Fibroblast of mammary gland (primary cell): ENCODE results near the gene KCNIP4.

Experiments
- DNase-seq: peaks from one replicate; pipeline ENCODE4 v3.0.0-alpha.2; 2010; ENCODE audit warnings: low read depth
- H3K4me3 ChIP-seq: 2 replicates; pipeline ENCODE4 v1.5.1; 2011; ENCODE audit warnings: low read depth, mild to moderate bottlenecking, low read length, moderate library complexity; ENCODE audit not compliant: control insufficient read depth
- TF ChIP-seq, protein P1 (sequence below): conservative IDR thresholded peaks from 2 replicates; pipeline ENCODE4 v1.5.1; 2011; ENCODE audit warnings: low read depth, low read length, inconsistent platforms; ENCODE audit not compliant: control insufficient read depth, insufficient read depth

The KCNIP4 gene

GRCh38 chr4:20857081-20857480 lies 1091.5 kb downstream of the KCNIP4 start:
- H3K4me3 ChIP-seq = no peak overlapping the region
- no peak for DNase-seq
- TF ChIP-seq, protein P1, sequence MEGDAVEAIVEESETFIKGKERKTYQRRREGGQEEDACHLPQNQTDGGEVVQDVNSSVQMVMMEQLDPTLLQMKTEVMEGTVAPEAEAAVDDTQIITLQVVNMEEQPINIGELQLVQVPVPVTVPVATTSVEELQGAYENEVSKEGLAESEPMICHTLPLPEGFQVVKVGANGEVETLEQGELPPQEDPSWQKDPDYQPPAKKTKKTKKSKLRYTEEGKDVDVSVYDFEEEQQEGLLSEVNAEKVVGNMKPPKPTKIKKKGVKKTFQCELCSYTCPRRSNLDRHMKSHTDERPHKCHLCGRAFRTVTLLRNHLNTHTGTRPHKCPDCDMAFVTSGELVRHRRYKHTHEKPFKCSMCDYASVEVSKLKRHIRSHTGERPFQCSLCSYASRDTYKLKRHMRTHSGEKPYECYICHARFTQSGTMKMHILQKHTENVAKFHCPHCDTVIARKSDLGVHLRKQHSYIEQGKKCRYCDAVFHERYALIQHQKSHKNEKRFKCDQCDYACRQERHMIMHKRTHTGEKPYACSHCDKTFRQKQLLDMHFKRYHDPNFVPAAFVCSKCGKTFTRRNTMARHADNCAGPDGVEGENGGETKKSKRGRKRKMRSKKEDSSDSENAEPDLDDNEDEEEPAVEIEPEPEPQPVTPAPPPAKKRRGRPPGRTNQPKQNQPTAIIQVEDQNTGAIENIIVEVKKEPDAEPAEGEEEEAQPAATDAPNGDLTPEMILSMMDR = no peak

- H3K4me3 ChIP-seq = no peak overlapping the region
- TF ChIP-seq, protein P1 = no peak
- peak; percentile 13 for DNase-seq
Observed at GRCh38 chr4:20847124-20847747, 1101.3 kb downstream of the KCNIP4 start.

DNA sequence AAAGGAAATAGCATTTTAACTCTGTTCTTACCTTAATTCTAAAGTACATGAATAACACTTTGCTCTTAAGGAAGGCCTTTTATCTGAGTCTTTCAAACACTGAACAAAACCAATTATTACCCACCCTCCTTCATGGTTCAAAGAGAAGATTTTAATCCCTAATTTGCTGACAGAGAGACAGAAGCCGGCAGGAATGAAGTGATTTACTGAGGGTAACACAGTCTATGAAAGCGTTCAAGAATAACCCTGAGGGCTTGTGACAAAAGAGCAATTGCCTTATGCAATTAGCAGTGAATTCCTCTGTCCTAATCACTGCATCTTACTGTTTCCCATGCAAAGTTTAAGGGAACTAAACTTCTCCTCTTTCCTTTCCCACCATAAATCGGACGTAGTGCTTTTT lies 1104.3 kb downstream of the KCNIP4 start:
- no peak for DNase-seq
- TF ChIP-seq, protein P1 = no peak
- H3K4me3 ChIP-seq = no peak overlapping the region

DNA sequence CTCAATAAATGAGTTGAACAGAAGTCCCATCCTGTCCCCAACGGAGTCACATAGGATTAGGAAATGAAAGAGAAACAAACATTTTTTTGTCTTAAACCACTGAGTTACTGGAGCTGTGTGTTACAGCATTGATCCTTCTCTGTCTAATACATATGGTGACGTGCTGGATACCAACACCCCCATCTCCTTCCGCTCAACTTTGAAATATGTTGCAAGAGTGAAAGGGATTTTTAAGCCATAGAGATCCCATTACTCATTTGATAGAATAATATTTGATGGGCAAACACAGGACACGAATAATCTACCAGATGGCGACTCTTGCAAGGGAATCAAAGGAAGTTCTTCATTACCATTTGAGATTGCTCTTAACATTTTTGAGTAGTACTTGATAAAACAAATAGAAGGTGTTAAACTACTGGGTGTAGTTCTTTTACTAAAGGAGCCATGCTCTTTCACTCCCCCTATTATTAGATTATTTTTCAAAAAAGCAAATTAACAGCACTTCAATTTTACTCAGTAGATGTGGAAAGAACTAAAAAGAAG lies 1107.9 kb downstream of the KCNIP4 start:
- TF ChIP-seq, protein P1 = no peak
- peak; percentile 25 for DNase-seq
- no peak overlapping the region for H3K4me3 ChIP-seq

GRCh38 chr4:20839957-20840356 lies 1108.6 kb downstream of the KCNIP4 start:
- DNase-seq = peak; percentile 76
- no peak overlapping the region for H3K4me3 ChIP-seq
- TF ChIP-seq, protein P1 = no peak

DNA sequence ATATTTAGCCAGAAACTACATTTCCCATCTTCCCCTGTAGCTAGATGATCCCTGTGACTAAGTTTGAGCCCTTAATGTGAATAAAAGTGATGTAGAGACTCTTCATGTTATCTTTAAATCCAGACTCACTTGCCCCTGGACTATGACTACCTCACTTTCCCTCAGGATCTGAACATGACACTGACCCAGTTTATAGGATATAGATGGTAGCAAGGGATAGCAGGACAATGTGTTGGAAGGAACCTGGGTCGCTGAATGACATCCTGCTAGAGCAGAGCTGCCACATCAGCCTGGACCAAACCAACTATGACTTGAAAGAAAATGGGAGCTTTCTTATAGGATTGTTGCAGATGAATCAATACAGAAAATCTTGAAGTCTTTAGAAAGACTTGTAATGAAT lies 1110.1 kb downstream of the KCNIP4 start:
- TF ChIP-seq, protein P1 = no peak
- DNase-seq = no peak

DNA sequence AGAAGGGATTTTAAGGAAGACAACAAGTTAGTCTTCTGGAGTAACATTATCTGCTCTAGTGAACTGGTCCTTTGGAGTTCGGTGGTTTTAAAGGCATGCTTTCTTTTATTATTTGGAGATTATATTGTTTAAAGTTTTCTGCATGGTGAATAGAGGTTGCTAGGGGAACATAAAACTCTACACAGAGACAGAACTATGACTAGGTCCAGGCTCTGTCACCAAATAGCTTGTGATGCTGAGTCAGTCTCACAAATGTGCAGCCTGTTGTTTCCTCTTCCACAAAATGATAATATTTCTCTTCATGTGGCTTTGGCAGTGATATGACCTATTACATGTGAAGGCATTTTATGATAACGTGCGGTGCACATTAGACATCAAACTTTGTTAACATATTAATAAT lies 1115.7 kb downstream of the KCNIP4 start:
- DNase-seq = peak; percentile 37
- TF ChIP-seq, protein P1 = no peak
- H3K4me3 ChIP-seq = no peak overlapping the region

More for the DNA sequence above, 1110.1 kb downstream of the KCNIP4 start:
- H3K4me3 ChIP-seq = no peak overlapping the region
